Iris pigment epithelial cell (primary cell): ENCODE measurements around the gene HSD17B4.
"Not testable (repeated sequence)": the region's sequence is repeated elsewhere in the genome, so short reads cannot be mapped to it uniquely, and the experiment has no call there.

Experiments used
- DNase-seq: peaks from one replicate; pipeline ENCODE4 v3.0.0-alpha.2; 2011; ENCODE audit warnings: low read depth

HSD17B4 gene

DNA sequence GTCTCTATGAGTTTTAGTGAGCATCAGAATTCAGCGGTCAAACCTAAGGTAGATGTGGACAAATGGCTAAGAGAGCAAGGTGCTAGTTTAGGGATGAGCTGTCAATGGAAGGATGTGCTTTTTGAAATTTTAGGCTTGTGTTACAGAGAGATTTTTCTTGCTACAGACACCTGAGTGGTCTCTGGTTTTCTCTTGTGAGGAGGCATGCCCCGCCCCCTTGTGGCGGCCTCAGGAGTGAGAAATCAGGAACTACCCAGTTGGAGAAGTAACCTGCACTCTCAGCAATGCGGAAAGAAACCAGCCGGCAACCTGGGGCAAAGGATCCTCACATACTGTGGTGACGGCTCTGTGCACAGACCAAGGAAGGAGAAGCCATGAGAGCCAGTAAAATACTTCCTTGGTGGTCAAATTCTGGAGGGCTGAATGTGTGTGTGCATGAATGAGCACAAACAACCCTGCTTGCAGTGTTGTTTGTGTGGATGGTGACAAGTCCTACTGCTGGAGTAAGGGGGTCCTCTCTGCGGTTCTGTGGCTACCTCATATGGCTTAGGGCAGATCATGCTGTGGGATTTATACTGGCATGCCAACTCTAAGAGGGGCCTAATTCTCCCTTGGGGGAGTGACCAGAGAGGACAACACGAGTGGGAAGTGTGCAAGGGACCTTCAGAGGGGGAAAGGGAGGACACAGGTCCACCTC is 16.7 kb upstream of the HSD17B4 start:
- DNase-seq, result peak; percentile 65

DNA sequence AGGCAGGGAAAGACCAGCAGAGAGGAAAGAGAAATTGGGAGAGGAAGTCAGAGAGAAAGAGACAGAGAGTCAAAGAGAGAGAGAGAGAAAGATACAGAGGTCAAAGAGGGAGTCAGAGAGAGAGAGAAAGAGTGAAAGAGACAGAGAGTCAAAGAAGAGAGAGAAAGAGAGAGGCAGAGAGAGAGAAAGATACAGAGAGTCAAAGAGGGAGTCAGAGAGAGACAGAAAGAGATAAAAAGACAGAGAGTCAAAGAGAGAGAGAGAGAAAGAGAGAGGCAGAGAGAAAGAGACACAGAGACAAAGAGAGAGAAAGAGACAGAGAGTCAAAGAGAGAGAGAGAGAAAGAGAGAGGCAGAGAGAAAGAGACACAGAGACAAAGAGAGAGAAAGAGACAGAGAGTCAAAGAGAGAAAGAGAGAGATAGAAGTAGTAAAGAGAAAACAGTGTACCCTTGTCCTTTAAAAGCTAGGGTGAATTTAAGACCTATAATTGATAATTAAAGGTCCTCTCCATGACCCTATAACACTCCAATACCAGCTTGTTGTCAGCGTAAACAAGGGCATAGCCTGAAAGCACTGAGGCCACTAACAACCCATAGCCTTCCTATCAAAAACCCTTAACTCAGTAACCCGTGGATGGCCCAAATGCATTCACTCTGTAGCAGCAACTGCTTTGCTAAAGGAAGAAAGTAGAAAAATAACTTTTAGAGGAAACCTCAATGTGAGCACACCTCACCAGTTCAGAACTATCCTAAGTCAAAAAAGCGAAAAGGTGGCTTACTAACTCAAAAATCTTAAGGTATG is 14.3 kb upstream of the HSD17B4 start:
- not testable (repeated sequence) for DNase-seq

DNA sequence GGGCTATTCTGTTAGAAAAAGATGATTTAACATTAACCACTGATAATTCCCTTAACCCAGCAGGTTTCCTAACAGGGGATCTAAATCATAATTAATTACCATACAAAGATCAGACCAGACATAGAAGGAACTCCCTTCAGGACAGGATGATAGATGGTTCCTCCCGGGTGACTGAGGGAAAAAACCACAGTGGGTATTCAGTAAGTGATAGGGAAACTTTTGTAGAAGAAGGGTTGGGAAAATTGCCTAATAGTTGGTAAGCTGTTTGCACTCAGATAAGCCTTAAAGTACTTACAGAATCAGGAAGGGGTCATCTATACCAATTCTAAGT is 13.7 kb upstream of the HSD17B4 start:
- DNase-seq, result not testable (repeated sequence)

DNA sequence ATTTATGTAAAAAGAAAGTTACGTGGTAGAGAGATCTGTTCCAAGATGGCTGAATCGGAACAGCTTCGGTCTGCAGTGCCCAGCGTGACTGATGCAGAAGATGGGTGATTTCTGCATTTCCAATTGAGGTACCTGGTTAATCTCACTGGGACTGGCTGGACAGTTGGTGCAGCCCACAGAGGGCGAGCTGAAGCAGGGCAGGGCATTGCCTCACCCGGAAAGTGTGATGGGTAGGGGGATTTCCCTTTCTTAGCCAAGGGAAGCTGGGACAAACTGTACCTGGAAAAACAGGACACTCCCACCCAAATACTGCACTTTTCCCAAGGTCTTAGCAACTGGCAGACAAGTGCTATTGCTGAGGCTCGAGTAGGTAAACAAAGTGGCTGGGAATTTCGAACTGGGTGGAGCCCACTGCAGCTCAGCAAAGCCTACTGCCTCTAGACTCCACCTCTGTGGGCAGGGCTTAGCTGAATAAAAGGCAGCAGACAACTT is 13.1 kb upstream of the HSD17B4 start:
- DNase-seq, result no peak

DNA sequence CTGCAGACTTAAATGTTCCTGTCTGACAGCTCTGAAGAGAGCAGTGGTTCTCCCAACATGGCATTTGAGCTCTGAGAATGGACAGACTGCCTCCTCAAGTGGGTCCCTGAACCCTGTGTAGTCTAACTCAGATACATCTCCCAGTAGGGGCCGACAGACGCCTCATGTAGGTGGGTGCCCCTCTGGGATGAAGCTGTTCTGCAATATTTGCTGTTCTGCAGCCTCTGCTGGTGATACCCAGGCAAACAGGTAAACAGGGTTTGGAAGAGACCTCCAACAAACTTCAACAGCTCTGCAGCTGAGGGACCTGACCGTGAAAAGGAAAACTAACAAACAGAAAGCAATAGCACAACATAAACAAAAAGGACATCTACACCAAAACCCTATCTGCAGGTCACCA is 12.7 kb upstream of the HSD17B4 start:
- not testable (repeated sequence) for DNase-seq

DNA sequence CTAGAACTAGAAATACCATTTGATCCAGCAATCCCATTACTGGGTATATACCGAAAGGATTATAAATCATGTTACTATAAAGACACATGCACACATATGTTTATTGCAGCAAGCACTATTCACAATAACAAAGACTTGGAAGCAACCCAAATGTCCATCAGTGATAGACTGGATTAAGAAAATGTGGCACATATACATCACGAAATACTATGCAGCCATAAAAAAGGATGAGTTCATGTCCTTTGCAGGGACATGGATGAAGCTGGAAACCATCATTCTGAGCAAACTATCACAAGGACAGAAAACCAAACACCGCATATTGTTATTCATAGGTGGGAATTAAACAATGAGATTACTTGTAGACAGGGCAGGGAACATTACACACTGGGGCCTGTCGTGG is 7.7 kb upstream of the HSD17B4 start:
- not testable (repeated sequence) for DNase-seq

DNA sequence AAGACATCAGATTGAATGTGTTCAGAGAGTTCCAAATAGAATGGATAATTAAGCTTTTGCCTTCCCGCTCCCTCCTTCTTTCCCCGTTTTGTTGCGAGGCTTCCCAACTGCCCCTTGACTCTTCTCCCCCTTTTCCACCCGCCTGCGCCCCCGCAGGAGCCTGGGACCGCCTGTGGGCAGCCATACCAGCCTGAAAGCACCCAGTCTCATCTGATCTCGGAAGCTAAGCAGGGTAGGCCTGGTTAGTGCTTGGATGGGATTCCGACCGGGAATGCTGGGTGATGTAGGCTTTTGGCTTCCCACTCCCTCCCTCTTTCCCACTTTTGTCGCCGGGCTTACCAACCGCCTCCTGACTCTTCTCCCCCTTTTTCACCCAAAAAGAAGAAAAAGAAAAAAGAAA is 6.8 kb upstream of the HSD17B4 start:
- DNase-seq, result no peak

DNA sequence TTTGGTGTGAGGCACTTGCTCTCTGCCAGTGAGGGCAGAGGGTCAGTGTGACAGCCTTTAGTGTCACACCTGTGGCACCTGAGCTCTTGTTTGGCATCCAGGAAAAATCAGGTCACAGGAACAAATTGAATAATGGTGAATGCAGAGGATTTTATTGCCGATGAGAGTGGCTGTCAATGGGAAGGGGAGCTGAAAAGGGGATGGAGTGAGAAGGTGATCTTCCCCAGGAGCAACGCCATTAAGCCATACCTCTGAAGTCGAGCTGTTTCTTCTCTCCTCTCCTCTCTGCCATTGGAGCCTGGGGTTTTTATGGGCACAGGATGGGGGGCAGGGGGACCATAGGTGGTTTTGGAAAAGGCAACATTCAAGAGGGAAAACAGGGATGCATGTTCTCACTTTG is 2.4 kb upstream of the HSD17B4 start:
- DNase-seq, result no peak

DNA sequence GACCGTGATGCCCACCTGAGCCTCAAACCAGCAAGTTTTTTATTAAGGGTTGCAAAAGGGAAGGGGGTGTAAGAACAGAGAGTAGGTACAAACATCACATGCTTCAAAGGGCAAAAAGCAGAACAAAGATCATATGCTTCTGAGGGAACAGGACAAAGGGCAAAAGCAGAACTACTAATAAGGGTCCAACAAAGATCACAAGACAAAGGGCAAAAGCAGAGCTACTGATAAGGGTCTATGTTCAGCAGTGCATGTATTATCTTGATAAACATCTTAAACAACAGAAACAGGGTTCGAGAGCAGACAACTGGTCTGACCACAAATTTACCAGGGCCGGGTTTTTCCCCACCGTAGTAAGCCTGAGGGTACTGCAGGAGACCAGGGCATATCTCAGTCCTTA is 1.7 kb upstream of the HSD17B4 start:
- not testable (repeated sequence) for DNase-seq

DNA sequence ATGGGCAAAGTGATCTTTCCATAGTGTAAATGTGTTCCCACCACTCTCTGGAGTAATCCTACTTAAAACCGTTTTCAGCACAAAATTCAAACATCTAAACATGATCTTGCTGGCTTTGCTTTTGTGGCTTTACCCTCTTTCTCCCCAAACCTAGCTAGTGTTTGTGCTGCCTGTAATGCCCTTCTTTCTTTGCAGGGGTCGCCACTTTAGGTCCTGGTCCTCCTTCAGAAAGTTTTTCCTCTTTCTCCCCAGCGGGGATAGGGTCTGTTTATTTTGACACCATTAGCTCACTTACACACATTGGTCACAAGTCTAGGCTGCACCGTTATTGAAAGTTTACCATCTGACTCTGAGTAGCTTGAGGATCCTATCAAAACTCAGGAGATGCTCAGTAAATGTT is 736 bp upstream of the HSD17B4 start:
- DNase-seq, result no peak

DNA sequence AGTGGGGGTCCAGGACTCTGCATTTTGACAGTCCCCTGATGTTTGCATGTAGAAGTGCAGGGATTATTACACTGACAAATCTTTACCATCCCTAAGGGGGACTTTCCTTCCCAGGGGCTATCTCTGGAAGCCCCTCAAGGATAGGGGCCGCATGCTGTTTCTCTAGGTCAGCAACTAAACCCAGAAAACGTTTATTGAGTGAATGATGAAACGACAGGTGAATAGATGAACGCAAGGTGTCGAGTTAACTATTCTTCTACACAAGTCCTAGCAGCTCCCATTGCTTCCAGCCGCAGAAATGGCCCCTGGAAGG is 281 bp upstream of the HSD17B4 start:
- DNase-seq, result no peak

DNA sequence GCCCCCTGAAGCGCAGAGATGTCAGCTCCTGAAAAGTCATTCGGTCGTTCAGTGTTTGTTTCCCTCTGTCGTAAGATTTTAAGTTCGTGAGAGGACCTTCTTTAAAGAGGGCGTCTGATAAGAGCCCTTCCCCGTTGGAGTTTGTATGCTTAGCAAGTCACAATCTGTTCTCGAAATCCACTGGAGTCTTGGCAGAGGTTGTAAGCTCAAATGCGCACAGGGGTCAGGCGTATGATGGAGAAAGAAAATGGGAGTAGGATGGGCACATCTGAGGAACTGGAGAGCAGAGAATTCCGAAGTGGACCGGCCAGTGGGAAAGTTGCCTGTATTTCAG is 710 bp downstream of the HSD17B4 start:
- DNase-seq, result peak; percentile 32

DNA sequence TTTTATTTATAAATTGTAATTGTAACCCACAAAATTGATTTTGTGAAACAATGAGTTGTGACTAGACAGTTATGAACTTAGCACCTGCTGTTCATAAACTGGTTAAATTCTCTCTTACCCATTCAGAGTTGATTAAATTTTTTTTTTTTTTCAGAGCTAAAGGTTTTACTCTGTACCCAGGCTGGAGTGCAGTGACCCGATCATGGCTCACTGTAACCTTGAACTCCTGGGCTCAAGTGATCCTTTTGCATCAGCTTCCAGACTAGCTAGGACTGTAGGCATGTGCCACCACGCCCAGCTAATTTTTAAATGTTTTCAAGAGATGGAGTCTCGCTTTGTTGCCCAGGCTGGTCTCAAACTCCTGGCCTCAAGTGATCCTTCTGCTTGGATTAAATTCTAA is 1.9 kb downstream of the HSD17B4 start:
- no peak for DNase-seq

DNA sequence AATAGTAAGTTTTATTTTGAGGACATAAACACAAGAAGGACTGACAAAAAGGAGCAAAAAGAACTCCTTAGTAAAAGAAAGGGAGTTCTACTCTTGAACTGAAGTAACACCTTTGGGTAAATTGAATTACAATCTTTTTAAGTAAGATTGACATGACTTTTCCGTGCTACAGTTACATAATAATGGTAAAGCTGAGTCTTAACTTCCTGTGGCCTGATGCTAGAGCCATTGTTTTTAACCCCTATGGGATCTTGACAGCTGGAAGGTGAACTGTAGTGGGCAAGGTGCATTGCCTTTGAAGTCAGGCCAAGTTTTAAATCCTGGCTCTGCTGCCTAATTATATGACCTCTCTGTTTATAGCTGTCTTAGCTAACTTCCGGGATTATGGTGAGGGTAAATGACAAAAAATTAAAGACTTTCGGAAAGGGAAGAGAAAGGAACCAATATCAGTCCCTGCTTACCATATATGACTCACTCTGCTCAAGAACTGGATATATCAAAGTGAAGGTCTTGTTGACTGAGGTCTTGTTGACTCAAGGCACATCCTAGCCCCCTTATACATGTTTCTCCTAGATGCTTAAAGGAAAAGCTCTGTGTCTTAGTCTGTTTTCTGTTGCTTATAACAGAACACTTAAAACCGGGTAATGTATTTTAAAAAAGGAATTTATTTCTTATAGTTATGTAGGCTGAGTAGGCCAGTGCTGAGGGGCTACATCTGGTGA is 6.8 kb downstream of the HSD17B4 start:
- DNase-seq, result no peak

DNA sequence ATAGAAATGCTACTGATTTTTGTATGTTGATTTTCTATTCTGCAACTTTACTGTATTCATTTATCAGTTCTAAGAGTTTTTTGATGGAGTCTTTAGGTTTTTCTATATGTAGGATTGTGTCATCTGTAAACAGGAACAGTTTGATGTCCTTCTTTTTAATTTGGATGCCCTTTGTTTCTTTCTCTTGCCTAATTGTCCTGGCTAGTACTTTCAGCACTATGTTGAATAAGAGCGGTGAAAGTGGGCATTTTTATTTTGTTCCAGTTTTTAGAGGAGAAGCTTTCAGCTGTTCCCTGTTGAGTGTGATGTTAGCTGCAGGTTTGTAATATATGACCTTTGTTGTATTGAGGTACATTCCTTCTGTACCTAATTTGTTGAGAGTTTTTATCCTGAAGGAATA is 13.3 kb downstream of the HSD17B4 start:
- DNase-seq, result no peak

DNA sequence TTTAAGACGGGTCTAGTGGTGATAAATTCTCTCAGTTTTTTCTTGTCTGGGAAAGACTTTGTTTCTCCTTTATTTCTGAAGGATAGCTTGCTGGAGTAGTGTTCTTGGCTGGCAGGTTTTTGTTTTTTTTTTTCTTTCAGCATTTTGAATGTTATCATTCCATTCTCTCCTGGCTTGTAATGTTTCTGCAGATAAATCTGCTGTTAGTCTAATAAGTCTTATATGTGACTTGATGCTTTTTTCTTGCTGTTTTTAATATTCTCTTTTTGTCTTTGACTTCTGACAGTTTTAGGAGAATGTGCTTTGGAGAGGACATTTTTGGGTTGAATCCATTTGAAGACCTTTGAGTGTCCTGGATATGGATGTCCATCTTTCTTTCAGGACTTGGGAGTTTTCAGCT is 16.0 kb downstream of the HSD17B4 start:
- DNase-seq, result no peak

DNA sequence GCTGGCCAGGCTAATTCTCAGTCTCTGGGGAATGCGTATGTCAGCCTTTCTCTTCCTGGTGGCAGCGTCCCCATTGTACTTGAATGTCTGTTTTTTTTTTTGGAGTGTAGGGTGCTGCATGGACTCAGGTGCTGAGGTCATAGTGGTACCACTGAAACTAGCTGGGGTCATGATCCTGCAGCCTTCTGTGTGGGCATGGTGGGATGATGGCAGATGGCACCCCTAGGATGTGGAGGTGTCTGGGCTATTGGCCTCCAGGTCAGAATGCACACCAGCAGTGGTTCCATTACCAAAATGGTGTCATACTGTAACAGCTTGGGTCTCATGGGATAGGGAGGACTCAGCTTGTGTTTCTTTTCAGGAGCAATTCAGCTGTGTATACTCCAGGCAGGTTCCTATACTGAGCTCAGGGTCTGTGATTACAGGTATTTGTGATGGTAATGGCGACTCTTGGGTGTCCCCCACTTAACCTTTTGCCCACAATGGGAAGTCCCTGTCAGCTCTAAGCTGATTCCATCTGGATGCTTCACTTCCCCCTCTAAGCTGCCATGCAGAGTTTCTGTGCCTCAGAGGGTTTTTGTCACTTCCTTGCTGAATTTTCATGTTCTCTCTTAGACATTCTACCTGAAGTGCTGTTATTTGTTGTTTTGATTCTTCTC is 17.9 kb downstream of the HSD17B4 start:
- DNase-seq, result no peak

DNA sequence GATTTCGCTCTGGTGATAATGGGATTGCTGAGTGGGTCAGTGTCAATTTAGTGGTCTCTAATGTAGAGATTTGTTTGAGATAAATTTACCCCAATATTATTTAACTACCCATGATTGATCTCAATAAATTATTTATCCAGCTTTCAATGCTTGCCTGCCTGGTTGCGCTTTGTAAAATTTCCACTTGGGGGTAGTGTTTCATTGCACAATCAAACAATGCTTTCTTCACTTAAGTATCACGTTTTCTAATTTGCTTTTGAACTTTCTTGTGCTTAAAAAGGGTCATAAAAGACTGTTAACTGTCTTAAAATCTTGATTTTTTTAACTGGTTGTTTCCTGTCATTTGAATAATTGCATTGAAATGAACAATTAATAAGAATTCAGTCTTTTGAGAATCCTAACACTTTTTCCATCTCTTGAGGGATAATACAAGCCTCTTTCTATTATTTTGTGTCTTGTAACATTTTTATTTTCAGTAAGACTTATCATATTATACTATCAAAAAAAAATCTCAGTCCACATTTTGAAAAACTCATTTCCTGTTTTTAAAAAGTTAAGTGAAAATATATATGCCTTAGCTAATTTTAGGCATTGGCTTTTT is 18.7 kb downstream of the HSD17B4 start:
- peak; percentile 49 for DNase-seq

DNA sequence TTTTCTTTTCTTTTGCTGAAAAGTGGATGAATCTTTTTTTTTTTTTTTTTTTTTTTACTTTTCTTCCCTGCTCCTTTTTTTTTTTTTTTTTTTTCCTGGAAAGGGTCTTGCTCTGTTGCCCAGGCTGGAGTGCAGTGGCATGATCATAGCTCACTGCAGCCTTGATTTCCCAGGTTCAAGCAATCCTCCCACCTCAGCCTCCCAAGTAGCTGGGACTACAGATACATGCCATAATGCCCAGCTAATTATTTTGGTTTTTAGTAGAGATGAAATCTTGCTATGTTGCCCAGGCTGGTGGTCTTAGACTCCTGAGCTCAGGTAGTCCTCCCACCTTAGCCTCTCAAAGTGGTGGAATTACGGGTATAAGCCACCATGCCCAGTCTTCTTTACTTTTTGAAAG is 20.9 kb downstream of the HSD17B4 start:
- DNase-seq, result no peak

DNA sequence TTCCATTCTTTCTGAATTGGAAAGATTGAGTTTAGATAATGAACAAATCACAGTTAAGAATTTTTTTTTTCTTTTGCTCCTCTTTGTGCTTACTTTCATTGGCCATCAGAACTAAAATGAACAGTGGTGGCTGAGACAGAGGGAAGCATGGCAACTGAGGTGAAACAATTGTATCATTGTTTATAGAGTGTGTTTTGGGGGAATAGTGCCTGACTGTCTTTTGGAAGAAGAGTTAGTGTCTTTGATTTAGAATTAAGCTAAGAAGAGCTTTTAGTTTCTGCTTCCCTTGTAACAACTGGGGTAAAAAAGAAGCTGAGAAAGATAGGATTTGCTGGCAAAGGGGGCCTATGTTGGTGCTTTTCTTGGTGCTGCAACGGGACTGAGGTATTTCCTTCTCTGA is 24.0 kb downstream of the HSD17B4 start:
- DNase-seq, result no peak

DNA sequence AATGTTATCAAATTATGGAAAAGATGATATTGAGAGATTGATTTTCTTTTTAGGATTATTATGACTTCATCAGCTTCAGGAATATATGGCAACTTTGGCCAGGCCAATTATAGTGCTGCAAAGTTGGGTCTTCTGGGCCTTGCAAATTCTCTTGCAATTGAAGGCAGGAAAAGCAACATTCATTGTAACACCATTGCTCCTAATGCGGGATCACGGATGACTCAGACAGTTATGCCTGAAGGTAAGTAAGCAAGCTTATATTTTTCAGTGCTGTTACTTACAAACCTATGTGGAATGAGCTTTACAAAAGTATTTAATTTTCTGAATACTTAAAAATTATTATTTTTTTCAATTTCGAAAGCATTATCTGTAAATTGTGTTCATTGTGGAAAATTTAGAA is 26.5 kb downstream of the HSD17B4 start:
- peak; percentile 23 for DNase-seq

DNA sequence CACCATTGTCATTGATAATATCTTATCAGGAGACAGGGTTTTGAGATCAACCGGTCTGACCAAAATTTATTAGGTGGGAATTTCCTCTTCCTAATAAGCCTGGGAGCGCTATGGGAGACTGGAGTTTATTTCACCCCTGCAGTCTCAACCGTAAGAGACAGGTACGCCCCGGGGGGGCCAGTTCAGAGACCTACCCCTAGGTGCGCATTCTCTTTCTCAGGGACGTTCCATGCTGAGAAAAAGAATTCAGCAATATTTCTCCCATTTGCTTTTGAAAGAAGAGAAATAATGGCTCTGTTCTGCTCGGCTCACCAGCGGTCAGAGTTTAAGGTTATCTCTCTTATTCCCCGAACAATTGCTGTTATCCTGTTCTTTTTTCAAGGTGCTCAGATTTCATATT is 28.3 kb downstream of the HSD17B4 start:
- not testable (repeated sequence) for DNase-seq
